Frontal cortex (tissue), 4 donors: Measurements from ENCODE around the gene PARVB. TPM values are rescaled to one million over a fixed set of nuclear protein-coding genes. Genes with fewer than 3 reads are reported as not detected.

Experiments
- DNase-seq, 2 donors: peaks; one replicate each; pipeline ENCODE4 v3.0.0; 2012; ENCODE audit warnings: low spot score in 2 of 2
- FAIRE-seq: peaks from 2 replicates; lab custom pipeline; 2012; peaks lifted over from hg19 to GRCh38; lab: Jason Lieb, UNC
- total RNA-seq: library from RNA; depleted of rRNA; stranded (reverse); fragments of >200 nt; gene quantifications from one replicate; pipeline ENCODE4 v1.2.3, GENCODE V29; 2014
- donor health status: control.
- donor health status: control.
- donor health status: control.

PARVB gene
- total RNA-seq, 1 donor from 2014 or later, result 5.7 TPM

- DNase-seq (no peak), FAIRE-seq (no peak)
These were observed 120.0 kb downstream of the PARVB start for GRCh38 chr22:44144046-44144569.

- no peak for FAIRE-seq
These were observed 121.4 kb downstream of the PARVB start for GRCh38 chr22:44145544-44145943.

GRCh38 chr22:44146088-44146861 lies 122.2 kb downstream of the PARVB start:
- FAIRE-seq (no peak), DNase-seq (no peak)

More at GRCh38 chr22:44145544-44145943, 121.4 kb downstream of the PARVB start:
- DNase-seq, result no peak

GRCh38 chr22:44147008-44147645 lies 123.0 kb downstream of the PARVB start:
- FAIRE-seq, result no peak
- DNase-seq, result no peak

GRCh38 chr22:44147821-44148574 lies 123.9 kb downstream of the PARVB start:
- no peak for DNase-seq
- FAIRE-seq, result no peak

- DNase-seq, result no peak
These were observed 127.6 kb downstream of the PARVB start for GRCh38 chr22:44151676-44152075.

GRCh38 chr22:44153710-44154109 lies 129.6 kb downstream of the PARVB start:
- DNase-seq (no peak), FAIRE-seq (no peak)

More at GRCh38 chr22:44151676-44152075, 127.6 kb downstream of the PARVB start:
- no peak for FAIRE-seq

GRCh38 chr22:44154436-44154942 lies 130.4 kb downstream of the PARVB start:
- no peak for DNase-seq
- no peak for FAIRE-seq

GRCh38 chr22:44155115-44155514 lies 131.0 kb downstream of the PARVB start:
- FAIRE-seq, result no peak
- no peak for DNase-seq

GRCh38 chr22:44157916-44158618 lies 134.0 kb downstream of the PARVB start:
- FAIRE-seq (no peak), DNase-seq (no peak)

- FAIRE-seq (no peak), DNase-seq (no peak)
These were observed 134.7 kb downstream of the PARVB start for GRCh38 chr22:44158816-44159215.

GRCh38 chr22:44159221-44159620 lies 135.1 kb downstream of the PARVB start:
- no peak for DNase-seq

GRCh38 chr22:44159811-44160210 lies 135.7 kb downstream of the PARVB start:
- no peak for FAIRE-seq
- DNase-seq, result no peak

More at GRCh38 chr22:44159221-44159620, 135.1 kb downstream of the PARVB start:
- FAIRE-seq, result no peak

- FAIRE-seq, result no peak
- no peak for DNase-seq
These were observed 136.3 kb downstream of the PARVB start for GRCh38 chr22:44160421-44160820.

GRCh38 chr22:44161673-44162072 lies 137.6 kb downstream of the PARVB start:
- FAIRE-seq (no peak), DNase-seq (no peak)

- DNase-seq, result no peak
- no peak for FAIRE-seq
These were observed 138.9 kb downstream of the PARVB start for GRCh38 chr22:44162960-44163359.

- no peak for FAIRE-seq
- DNase-seq, result no peak
These were observed 139.4 kb downstream of the PARVB start for GRCh38 chr22:44163536-44163935.

GRCh38 chr22:44164031-44164430 lies 139.9 kb downstream of the PARVB start:
- no peak for FAIRE-seq
- no peak for DNase-seq

GRCh38 chr22:44165286-44165874 lies 141.3 kb downstream of the PARVB start:
- no peak for FAIRE-seq

More at GRCh38 chr22:44165286-44165874, 141.3 kb downstream of the PARVB start:
- no peak for DNase-seq
